EL (cell line): ENCODE measurements around the gene ATG4D.
"Not testable (repeated sequence)": the region's sequence is repeated elsewhere in the genome, so short reads cannot be mapped to it uniquely, and the experiment has no call there.

Experiments
- DNase-seq: peaks from one replicate; pipeline ENCODE4 v3.0.0-alpha.2; 2016

Gene ATG4D

DNA sequence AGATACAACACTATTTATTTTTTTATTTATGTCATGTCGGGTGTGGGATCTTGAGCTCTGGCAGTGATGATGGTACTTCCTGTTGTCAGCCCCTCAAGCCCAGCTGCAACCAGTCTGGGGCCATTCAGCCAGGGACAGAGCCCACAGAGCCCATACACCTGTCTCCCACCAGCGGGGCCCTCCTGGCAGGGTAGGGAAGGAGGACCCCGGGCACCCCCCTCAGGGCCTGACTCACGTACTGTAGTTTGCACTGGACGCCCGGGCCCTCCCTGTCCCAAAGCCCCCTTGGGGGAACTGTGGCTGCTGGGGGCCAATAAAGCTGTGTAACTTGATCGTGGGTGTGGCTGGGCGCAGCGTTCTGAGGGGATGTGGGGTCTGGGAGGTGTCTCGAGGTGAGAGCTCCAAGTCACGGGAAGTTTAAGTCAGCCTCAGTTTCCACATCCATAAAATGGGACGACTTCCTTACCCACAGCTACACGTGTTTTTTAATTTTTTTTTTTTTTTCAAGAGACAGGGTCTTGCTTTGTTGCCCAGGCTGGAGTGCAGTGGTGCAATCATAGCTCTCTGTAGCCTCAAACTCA lies 9.5 kb downstream of the ATG4D start:
- DNase-seq: no peak

DNA sequence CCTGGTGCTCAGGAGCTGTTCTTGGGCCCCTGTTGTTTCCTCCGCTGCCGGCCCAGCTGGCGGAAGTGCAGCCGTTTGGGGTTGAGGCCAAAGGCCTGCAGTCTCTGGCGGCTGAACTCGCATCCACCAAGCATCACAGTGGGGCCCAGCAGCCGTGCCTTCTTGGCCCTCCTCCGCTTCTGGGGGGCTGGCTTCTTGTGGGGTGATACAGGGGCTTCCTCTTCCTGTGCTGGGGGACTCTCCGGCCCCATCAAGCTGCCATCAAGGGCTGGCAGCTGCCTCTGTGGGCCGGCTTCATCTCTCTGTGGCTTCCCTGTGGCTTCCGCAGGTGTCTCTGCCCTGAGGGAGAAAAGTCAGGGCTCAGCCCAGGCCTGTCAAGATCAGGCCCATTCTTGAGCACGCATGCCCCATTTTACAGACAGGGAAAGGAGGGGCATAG lies 10.3 kb downstream of the ATG4D start:
- DNase-seq: no peak

DNA sequence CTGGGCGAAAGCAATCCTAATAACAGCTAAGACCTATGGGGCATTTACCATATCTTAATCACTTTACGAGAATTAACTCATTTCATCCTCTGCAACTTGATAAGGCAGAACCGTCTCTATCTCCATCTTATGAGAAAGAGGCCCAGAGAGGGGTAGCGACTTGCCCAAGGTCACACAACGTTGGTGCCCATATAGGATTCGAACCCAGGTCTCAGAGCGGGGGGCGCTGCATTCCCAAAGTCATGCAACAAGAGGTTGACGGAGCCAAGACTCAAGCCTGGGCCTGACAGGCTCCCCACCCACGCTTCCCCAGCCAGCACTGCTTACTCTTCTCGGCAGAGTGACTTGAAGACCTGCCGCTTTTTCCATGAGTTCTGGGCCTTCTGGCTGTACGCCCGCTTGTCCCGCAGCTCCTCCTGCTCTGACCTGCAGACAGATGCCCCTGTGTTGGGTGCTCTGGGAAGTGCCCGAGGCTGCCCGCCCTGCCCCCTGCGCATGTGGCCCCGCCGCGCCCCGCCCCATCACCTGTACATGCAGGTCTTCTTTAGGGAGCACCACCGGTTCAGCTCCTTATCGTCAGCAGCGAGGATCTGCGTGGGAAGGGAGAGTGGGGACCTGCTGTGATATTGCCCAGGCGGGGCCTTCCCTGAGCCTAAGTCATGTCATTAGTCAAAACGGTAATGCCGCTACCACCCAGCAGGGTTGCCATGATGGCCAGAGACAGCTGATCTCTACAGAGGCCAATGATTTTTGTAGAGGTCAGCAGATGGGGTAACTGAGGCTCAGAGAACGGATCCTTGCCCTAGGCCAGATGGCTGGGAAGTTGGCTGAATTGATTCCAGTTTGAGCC lies 11.3 kb downstream of the ATG4D start:
- no peak for DNase-seq

DNA sequence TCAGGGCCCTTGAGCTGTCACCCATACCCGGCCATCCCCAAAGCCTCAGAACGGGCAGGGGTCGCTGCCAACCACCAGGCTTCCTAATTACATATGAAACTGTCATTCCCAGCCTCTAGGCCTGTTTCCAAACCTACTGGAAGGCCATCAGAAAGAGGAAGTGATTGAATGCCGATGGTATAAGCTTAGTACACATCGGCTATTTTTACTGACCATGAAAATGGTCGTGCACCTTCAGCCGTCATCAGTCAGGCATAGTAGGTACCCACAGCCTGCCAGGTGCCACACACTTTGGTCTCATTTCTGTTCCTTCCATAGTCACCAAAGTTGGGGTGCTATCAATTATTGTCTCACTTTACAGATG lies 11.9 kb downstream of the ATG4D start:
- DNase-seq: no peak

DNA sequence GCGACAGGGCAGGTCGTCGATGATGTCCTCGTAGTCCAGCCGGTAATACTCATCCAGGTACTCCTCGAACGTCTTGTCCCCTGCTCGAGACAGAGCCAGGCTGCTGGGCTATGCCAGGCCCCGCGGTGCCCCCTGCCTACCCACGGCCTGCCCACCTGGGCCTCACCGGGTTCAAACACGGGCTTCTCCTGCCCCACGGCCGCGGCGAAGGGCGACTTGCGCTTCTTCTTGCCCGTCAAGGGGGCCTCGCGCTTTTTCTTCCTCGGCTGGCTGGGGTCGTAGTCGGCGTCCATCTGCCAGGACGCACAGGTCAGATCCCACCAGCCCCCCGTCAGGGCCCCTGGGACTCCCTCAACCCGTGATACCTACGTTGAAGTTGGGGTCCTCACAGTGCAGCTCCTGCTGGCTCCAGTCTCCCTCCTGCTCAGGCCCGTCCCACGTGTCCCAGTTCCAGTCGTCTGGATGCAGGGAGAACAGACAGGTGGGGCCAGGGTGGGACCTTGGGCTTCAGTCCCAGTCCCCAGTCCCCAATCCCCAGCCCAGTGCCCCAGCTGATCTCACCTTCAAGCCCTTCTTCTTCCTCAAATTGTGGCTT lies 14.0 kb downstream of the ATG4D start:
- no peak for DNase-seq

DNA sequence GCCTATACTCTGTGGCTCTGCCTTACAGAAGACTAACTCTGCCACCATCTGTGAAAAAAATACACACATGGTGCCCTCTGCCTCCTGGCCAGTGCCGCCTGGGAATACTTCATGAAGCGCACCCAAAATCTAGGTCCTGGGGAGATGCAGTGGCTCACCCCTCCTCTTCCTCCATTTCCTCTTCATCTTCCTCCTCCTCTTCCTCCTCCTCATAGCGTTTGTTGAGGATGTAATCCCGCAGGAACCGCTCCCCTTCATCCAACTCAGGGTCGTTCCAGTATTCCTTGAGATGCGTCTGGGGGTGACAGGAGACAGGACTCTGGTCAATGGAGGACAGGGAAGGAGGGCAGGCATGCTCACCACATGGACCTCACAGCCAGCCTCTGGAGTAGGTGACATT lies 16.4 kb downstream of the ATG4D start:
- DNase-seq: no peak

DNA sequence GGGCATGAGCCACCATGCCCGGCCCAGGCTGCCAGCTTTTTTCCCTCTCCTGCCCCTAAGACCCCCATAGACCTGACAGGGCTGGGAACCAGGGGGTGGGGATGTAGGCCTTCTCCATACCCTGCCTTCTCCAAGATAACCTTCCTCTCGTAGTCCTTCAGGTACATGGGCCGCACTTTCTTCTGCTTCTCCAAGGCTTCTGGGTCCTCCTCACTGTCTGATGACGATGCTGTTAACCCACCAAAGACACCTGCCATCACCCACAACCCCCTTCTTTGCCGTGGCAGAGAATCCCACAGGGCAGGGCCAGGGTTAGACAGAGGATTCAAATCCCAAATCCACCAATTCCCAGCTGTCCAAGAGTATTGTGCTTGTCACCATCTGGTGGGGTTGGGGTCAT lies 18.9 kb downstream of the ATG4D start:
- no peak for DNase-seq

DNA sequence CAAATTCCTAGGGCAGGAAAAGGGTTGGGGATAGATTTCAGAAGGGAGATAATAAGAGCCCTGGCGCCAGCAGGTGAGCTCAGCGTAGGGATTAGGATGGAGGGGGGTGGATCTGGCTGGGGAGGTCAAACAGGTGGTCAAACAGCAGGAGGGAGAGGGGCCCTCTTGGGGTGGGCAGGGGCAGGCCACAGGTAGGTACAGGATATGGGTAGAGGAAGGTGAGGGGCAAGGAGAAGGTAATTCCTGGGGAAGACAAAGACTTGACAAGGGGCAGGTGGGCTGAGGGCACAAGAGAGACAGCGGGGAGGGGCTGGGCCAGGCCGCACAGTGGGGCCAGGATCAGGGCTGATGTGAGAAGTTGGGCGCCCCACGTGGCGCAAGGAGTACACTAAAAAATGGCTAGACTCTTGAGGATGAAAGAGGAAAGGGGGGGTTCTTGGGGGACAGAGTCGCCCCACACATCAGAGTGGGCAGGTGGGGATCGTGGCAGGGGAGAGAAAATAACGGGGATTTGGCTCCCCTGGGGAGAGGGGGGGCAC lies 21.4 kb downstream of the ATG4D start:
- peak; percentile 56 for DNase-seq

DNA sequence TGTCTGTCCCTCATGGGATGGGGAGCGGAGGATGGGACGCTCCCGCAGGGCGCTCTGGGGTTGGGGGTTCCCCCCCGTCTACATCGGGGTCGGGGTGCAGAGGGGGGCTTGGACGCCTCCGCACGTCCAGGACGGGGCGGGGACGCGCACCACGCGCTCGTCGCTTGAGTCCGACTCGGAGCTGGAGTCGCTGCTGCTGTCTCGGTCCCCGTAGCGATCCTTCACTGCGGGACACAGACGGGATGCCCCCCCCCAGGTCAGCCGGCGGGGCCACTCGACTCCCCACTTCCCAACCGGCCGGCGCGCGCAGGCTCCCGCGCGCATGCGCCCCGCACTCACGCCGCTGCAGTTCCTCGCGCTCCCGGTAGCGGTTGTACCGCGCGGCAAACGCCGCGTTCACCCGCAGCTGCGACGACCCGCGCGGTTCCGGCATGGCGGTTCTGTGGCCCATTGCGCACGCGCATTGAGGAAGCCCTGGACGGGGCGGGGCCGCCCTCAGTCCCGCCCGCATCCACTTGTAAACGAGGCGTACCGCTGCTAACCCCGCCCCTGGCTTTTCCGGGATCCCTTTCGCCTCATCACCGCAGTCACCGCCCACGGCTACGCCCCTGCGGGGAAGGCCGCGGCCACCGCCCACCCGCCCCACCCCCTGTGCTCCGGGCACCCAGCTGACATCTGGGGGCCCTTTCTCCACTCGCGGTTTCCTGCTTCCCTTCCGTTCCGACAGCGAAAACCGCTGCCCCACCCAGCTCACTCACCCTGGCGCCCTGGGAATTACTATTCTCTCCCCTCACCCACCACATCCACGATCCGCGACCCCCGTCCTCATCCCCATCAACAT lies 22.1 kb downstream of the ATG4D start, which contains the start of gene KRI1:
Gene KRI1, minus strand, starts transcription at position 444 of the 841 bp plus-strand sequence. Its CDS starts 11 bp downstream, at position 433.
- DNase-seq: peak; percentile 98

DNA sequence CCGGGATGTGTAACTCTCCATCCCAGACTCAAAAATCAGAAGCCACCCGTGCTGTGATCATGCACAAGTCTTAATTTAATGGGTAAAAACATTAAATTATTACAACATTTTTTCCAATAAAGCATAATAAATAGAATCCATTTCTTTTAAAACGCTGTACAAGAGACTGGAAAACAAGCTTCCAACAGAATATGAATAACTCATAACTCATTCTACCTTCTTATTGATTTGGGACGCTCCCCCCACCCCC lies 22.6 kb downstream of the ATG4D start:
- no peak for DNase-seq

DNA sequence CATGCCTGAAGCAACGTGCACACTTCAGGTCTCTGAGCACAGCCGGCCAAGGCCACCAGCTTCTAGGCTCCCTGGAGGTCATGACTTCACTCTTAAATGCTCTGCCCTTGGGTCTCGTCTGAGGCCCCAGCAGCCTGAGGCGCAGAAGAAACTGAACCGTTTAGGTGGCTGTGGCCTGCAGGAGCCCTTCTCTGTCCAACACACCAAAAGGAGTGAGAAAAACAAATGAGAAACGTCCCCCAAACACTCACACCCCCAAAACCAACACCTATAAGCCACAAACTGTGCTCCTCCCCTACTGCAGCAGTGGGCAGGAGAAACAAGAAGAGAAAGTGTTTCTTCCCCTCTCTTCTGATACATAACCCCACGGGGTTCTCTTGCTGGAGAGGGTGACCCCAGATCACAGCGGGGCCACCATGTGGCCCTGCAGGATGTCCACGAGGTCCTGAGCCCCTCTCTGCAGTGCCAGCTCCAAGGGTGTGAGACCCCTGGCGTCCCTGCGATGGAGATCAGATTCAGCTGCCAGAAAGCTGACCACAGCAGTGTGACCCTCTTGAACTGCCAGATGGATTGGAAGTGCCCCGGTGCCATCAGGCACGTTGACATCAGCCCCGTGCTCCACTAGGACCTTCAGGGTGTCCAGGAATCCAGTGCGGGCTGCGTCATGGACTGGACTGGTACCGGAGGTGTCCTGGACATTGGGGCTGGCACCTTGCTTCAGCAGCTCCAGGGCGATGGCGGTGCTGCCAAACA lies 23.1 kb downstream of the ATG4D start:
- DNase-seq: no peak

DNA sequence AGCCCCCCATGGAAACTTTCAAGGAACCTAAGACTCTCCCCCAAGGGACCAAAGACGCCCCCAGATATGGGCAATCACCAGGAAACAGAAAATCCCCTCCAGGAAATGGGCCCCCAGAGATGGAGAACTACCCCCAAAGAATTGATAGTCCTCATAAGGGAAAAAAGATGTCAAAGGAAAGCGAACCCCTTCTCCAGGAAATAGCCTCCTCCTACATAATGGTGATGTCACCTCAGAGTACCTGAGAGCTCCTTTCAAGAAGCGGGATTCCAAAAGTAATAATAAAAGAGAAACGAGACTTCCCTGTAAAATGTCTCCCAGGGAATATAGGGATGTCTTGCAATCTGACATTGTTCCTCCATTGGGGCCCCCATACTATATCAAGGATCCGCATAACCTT lies 24.0 kb downstream of the ATG4D start:
- DNase-seq: no peak

DNA sequence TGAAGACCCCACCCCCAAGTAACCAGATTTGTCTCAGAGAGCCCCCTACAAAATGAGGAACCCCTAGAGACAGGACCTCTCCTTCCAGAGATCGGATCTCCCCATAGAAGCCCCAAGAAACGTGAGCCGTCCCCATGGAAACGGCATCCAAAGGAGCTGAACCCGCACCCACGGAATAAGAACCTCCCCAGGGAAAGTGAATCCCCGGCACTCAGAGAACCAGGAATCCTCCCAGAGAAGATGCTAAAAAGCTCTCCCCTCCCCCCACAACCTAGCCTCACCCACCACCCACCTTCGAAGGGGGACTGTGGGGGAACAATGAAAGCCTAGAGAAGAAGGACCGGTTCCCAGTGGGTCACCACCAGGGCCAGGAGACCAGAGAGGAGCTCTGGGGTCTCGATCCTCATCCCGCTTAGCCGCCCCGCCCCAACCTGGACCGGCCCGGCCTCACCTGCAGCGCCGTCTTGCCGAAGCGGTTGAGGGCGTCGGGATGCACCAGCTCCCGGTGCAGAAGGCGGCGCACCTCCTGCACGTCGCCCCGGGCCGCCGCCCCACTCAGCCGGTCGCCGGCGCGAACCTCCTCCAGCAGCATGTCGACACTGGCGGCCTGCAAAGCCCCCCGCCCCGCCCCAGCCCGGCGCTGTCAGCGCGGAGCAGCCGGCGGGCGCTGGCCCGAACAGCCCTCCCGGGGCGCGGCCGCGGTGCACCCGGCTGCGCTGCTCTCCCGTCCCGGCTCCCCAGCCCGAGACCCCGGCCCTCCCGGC lies 24.5 kb downstream of the ATG4D start:
- DNase-seq: no peak

DNA sequence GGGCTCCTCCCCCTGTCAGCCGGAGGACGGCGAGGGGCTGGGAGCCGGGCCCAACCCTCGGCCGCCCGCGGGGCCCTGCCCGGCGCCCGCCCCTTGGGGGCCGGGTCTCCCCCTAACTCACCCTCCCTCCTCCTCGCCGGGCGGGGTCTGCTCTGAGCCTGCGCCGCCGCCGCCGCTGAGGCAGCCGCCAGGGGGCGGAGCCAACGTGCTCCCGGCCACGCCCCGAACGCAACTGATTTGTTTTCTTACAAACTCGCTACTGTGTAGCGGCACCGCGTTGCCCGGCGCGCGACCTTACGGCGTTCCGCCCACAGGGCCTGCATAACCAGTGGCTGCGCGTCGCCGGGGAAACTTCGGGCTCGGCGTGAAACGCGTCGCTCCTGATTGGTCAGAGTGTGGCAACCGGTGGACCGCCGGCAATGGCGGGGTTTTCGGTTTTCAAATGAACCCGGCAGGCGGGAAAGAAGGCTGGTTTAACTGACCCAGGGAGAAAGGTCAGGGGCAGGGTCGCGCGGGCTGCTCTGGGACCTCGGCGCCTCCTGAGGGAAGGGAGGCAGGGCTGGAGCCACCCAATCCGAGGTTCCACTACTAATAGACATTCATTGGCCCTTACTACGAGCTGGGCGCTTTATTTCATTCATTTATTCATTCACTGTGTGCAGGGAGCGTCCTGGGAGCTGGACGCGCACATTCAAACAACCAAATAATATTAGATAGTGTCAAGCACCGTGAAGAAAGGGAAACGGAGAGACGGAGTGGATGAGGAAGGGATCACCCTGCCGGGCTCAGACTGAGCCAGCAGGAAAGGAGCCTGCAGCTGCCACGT lies 25.3 kb downstream of the ATG4D start, which contains the start of gene CDKN2D:
Gene CDKN2D, minus strand, starts transcription at position 154 of the 826 bp plus-strand sequence. CDS start 326 bp downstream, outside the sequence.
- peak; percentile 99 for DNase-seq

DNA sequence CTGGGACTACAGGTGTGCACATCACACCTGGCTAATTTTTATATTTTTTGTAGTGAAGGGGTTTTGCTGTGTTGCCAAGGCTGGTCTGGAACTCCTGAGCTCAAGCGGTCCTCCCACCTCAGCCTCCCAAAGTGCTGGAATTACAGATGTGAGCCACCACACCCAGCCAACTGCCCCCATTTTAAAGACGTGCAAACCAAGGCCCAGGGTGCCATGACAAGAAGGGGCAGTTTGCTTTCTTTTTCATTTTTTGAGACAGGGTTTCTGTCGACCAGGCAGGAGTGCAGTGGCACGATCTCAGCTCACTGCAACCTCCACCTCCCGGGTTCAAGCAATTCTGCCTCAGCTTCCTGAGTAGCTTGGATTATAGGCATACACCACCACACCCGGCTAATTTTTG lies 30.1 kb downstream of the ATG4D start:
- DNase-seq: not testable (repeated sequence)

DNA sequence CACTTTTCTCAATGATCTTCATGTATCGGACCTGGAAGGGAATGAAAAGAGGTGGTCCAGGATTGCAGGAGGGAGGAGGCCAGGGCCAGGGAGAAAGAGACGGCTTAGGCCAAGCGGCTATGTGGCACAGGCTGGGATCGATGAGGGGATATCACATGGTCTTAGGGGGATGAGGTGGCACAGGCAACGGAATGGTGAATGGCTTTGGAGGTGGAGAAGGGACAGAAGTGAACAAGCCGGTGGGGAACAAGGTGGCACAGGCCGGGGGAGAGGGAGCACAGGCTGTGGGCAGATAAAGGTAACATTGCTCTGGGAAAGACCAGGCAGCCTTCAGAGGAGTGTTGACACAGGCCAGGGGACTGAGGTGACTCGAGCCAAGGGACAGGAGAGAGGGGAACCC lies 30.8 kb downstream of the ATG4D start:
- DNase-seq: no peak

DNA sequence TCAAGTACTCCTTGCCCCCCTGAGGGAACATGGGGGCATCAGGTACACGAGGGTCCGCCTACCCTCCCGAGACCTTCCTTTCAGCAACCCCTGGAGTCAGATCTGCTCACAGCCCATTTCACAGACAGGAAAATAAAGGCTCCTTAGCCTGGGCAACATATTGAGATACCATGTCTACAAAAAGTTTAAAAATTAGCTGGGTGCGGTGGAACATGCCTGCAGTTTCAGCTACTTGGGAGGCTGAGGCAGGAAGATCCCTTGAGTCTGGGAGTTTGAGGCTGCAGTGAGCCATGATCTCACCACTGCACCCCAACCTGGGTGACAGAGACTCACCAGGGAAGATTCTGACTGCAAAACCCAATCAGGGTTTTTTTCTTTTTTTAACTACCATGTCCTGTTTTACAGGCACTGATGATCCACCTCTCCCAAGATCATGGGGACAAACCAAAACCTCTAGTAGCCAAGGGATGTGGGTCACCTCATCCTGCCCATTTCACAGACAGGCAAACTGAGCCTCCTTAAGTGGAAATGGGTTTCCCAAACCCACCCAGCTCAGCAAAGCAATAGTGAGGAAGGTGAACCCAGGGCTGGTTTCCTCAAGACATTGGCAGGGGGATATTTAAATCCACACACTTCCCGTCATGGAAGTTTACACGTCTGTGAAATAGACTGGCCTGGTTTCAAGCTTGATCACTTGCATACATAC lies 31.5 kb downstream of the ATG4D start:
- no peak for DNase-seq

DNA sequence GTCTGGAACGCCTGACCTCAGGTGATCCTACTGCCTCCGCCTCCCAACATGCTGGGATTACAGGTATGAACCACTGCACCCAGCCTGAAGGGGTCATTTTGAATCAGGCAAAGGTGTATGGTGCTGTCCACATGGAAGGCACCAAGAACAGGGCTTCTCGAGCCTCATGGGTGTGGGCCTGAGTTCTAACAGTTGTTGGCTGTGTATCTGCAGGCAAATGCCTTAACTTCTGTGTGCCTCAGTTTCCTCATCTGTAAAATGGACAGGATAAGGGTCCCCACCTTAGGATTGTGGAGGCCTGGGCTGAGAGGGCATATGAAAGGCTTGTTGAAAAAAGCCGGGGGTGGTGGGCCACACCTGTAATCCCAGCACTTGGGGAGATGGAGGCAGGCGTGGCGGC lies 34.2 kb downstream of the ATG4D start:
- no peak for DNase-seq

DNA sequence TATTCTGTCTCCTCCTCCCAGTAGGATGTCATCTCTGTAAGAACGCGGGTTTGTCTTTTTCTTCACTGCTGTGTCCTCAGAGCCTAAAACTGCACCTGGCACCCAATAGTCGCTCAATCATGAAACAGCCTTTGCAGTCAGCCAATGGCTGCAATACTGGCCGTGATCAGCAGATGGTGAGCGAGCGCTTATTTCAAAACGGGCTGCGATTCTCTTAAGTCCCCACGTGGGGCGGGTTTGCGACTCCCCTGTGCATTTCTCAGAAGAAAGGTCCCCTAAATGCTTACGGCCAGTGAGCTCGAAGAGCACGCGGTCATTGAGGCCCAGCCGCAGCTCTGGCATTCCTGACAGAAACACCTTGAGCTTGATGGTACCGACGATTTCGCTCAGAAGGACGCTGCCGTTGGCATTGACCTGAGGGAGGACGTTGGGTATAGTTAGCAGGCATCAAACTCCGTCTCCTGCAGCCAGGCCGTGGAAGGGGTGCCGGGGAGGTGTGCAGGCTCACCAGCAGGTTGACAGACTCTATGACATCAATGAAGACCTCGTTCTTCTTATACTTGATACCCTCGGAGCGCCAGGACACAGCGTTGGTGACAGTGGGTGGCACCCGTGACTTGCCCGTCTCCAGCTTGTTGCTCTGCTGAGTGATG lies 37.4 kb downstream of the ATG4D start:
- peak; percentile 90 for DNase-seq
